Activated gamma-delta T cell treated with anti-CD3 and anti-CD28 coated beads, Interleukin-2, amount 50 U/mL, for 16 hours (primary cell): Measurements from ENCODE around the gene SMOC2.
"Not testable (repeated sequence)": the region's sequence is repeated elsewhere in the genome, so short reads cannot be mapped to it uniquely, and the experiment has no call there.

Experiments used
- DNase-seq: peaks from one replicate; pipeline ENCODE4 v3.0.0-alpha.2; 2020; ENCODE audit warnings: low read depth

The SMOC2 gene

DNA sequence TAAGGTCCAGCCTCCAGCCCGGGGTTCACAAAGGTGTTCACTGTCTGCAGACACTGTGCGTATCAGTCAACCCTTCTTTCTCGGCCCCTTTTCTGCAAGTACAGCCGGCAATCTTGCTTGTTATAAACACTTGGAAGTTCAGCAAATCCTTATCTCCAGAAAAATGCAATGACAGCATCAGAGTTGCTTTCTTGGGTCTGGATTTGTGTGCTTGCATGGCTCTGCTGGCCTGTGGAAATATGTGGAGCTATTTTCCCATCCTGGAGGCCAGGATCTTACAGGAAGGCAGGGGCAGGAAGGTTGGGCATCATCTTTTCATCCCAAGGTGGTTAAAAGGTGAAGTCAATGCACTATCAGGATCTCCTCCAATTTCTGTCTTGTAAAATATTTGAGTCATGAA lies 100.3 kb downstream of the SMOC2 start:
- no peak for DNase-seq

DNA sequence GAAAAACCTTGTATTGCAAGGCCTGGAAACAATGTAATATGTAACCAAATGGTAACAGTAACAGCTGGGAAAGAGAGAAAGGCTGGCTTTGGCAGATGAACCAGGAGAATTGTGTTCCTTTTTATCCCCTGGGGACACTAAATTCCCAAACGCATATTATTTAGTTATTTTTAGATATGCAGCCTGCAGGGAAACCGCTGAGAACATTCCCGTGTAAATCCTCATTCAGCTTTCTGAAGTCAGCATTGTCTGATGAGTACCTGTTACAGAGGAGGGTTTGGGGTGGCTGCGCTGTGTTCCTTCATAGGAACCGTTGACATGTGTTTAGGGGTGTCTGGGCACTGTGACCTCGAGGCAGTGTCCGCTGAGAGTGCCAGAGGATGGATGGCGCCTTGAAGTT lies 101.3 kb downstream of the SMOC2 start:
- no peak for DNase-seq

DNA sequence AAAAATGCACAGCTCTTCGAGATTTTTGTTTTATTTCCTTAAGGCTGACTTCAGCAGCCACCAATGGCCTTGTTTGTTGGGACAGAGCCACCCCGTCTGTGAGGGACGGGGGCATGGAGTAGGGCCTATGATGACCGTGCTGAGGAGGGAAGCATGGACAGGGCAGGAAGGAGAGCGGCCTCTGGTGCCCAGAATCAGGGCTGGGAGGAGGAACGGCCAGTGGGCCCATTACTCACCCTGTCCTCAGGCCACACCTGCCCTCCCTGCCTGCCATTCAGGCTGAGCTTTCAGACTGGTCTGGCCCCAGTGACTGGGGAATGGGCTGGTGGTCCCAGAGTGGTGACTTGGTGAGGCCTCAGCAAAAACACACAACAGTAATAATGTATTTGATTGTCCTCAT lies 104.4 kb downstream of the SMOC2 start:
- DNase-seq = no peak

DNA sequence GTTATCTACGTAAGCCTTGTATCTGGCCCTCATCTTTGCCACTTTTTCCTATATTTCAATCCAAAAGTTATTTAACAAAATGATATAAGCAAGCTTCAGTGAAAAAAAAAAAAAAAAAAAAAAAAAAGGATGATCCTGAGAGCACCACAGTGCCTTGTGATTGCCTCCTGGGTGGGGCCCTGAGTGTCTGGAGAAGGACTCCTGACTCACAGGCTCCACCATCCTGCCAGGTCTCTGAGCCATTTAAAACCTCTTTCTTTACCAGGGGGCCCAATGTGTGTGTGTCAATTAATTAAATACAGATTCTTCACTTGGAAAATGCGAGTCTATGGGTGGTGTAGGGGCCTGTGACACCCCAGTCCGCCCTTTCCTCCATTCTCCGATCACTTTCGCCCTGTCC lies 105.2 kb downstream of the SMOC2 start:
- no peak for DNase-seq

DNA sequence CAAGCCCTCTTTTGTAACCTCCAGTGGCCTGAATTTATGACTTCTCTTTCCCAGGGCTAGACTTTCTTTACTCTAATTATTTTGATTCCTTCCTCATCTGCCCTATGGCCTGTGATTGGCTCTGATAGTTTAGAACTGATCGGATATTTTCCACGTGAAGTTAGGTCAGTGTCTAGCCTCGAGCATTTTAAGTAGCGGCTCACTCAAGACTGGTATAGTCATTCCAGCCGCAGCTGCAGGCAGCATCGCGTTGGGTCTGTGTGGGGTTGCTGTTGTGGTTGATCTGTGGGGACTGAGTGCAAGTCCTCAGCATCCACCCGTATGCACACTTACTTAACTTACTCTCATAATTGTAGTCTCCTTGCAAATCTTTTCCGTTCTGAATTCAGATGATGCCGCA lies 105.7 kb downstream of the SMOC2 start:
- DNase-seq = no peak

DNA sequence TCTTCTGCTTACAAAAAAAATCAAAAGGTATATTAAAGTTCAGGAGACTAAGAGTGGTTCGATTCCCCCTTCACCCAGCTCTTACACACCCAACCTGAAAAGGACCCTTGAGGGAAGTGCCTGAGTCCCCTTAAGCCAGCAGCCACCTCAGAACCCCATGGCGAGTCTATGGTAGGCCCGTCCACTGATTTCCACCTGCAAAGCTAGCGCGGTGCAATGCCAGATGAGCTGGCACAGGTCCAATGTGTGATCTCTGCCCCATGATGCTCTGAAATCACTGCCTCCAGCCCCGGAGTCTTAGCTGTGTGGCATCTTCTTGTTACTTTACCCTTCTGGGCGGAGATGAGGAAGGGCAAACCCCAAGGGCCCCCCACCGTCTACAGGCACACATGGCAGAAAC lies 109.3 kb downstream of the SMOC2 start:
- no peak for DNase-seq

DNA sequence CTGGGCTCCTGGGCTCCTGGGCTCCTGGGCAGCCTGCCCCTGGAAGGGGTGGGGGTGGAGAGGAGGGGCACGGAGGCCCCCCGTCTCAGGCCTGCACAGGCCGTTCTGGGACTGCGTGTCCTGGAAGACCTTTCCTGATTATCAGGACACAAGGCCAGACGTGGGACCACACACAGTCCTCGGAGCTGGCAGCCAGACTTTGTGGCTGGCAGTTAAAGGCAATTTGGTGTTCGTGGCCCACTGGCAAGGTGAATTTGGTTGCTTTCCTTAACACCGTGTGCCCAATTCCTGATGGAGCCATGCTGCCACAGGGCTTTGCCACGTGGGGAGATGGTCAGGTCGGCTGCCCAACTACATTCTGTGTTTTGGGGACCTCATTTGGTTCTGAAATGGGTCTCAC lies 113.5 kb downstream of the SMOC2 start:
- no peak for DNase-seq

DNA sequence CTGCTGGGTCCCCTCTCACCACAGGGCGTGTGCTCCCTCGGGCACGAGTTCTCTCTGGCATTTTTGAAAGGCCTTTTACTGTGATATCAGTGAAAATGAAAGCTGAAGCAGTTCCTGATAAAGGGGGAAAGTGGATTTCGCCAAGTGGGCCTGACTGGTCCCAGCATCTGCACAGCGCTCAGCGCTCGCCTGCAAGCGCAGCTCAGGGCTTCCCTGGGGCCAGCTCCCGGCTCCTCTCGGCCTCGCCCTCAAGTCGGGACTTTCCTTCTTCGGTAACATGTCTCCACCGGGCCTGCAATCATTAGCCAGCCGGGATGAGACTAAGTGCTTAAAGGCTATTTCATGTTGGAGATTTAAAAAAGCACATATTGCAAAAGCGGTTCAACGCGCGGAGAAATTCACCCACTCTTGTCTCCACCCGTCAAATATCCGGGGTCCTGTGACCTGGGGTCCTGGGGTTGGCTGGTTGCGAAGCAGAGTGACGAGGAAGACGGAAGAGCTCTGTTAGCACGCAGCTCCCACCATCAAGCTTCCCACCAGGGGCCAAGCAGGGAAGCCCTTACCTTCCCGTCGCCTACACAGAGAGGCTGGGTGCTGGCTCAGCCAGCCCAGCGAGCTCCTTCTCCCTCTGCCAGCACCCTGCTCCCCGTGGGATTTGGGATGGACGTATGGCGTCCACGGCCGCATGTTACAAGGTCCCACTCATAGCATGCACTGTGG lies 114.1 kb downstream of the SMOC2 start:
- no peak for DNase-seq

DNA sequence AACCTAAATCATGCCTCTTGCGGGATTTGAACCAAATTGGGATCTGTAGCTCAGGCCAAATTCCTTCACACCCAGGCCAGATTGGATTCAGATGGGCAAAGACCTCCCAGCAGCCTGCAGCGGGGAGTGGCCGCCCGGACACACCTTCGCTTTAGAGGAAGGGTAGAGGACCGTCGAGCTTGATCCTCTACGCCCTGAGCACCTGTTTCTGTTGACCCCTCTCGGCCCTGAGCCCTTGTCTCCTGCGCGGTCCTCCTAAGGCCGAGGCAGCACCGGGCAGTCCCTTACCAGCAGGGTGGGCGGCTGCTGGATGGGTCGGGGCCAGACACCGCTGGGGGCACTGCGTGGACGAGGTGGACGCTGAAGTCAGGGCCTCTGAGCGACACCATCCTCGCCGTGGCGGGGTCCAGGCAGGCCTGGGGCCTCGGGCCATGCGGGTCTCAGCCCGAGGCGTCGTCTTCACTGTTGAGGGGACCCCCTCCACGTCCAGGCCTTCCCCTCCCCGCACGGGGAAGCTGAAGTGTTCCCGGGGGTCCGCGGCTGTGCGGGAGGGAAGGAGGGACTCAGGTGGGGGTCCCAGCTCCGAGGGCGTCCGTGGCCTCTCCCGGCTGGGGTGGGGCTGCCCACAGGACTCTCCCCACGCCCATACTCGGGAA lies 114.8 kb downstream of the SMOC2 start:
- DNase-seq = no peak

DNA sequence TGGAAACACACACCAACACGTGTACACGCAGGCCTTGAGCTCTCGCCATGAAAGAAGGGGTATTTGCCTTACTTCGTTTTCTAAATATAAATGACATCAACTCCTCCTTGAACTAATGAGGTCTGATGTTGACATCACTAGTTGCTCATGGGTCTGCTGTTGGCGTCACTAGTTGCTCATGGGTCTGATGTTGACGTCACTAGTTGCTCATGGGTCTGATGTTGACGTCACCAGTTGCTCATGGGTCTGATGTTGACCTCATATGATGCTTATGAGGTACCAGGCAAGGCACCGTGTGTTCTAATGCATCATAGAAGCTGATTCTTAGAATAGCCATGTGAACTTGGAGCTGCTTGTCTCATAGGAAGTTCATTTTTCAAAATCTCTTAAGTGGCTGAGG lies 116.5 kb downstream of the SMOC2 start:
- no peak for DNase-seq

DNA sequence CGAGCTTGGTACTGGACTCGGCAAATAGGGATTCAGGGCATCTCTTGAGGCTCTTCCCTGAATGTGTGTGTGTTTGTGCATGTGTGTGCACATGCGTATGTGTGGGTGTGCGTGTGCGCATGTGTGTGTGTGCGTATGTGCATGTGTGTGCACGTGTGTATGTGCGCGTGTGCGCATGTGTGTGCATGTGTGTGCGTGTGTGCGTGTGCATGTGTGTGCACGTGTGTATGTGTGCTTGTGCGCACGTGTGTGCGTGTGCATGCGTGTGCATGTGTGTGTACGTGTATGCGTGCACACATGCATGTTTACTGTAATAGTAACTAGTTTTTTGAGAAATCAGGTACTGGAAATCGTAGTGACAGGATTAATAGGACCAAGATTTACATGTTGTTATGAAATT lies 117.7 kb downstream of the SMOC2 start:
- no peak for DNase-seq

DNA sequence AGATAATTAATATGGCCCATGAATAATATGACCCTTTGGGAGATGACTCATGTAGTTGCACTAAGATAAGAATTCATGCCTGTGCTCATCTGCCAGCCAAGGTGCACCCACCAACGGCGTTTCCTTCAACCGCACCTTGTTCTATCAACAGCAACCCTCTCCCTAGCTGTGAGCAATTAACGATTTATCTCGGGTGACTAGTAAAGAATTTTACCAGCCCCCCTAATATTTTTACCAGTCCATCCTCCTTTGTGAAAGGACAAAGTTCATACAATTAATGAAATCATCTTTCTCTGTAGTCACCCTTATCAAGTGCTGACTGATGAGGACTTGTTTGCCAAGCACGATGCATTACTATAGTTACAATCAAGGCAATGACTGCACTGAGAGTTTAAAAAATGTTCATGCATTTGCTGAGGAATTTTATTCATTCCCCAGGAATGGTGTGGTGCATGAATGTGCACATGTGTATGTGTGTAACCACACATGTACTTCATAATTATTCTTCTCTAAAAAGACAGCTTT lies 118.7 kb downstream of the SMOC2 start:
- no peak for DNase-seq

DNA sequence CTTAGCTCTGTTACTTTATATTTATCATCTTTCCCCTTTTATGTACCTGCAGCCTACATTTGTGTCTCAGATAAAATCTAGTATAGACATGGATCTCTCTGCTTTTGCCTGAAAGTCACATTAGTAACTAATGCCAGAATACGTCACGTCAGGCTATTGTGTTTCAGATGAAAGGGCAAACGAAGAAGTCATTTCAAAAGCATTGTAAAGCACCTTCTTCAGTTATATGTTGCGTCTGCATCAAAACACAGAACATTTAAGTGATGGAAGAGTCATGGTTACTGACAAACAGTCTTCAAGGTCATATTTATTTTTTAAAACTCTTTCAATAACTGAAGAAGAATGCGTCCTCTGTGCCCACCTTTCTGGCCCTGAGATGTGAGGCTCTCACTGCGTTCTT lies 119.1 kb downstream of the SMOC2 start:
- DNase-seq = no peak

DNA sequence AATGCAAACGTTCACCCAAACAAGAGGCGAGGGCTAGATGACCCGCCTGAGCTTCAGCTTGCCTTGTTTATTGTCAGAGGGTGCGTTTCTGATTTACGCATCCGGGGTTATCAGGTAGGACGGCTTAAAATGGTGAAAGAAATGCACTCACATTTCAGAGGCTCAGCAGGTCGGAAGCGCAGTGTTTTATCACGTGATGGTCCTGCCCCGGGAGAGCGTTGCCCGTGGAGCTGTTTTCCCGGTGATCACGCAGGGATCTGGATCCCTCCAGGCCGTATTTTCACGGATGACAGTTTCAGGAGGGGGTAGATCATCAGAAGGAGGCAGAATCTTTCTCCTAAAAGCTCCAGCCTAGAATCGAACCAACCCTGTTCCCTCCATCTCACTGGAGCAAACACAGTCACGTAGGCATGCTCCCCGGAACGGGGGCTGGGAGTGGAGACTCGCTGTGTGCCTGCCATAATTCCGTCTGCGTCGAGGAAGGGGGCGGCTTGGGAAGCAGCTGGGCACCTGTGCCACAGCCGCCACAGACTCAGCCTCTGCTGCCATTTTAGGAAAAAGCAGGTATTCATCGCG lies 121.7 kb downstream of the SMOC2 start:
- no peak for DNase-seq

DNA sequence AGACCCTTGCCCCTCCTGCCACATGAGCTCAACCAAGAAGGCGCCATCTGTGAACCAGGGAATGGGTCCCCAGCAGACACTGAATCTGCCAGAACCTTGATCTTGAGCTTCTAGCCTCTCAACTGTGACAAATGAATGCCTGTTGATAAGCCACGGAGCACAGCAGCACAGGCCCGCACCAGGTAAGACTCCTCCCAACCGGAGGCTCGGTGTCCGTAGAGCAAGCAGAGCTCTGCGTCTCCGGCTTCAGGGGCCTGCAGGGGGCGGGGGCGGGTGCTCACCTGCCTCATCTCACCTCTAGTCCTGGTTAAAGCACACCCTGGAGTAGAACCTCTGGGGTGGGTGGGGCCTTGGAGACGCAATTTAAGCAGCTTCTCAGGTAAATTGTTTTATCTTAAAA lies 122.7 kb downstream of the SMOC2 start:
- DNase-seq = no peak

DNA sequence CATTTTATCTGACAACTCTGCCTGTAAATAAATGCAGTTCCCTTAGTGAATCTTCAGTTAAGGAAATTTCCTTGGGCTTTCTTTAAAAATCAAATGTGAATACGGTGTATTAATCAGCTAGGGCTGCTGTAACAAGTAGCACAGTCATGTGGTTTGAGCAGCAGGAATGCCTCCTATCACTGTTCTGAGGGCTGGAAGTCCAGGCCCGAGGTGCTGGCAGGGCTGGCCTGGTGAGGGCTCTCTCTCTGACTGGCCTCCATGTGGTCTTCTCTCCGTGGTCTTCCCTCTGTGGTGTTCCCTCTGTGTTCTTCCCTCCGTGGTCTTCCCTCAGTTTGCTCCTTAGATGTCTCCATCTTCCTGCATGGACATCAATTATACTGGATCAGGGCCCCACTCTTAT lies 124.1 kb downstream of the SMOC2 start:
- no peak for DNase-seq

DNA sequence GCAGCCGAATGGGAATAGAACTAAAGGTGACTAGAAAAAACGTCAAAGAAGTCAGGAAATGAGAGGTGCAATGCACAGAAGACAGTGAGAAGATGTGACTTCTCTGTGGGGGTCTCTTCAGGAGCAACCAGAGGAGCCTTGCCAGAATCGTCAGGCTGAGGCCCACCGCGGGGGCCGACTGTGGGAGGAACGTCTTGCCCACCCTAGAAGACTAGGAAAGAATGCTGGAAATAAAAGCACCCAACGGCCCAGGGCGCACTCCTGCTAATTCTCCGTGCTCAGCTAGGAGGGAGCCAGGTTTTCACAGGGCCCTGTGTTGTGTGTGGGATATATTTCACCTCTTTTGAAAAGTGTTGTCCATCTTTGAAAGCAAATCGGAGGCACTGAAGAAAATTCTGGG lies 129.2 kb downstream of the SMOC2 start:
- no peak for DNase-seq

DNA sequence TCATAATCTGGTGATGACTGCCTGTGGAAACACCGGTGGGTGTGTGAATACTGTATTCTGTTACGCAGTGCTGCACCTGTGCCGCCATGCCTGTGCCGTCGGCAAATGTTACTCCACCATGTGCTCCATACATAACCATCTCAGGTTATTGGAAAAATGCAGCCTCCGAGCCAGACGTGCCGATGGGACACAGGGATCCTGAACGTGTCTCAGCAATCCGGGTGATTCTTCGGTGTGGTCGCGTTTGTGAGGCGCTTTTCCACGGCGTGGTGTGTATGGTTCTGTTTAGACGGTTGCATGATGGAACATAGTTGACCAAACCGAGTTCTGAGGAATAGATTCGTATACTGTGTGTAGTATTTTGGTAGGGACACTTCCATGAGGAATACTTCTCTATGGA lies 130.3 kb downstream of the SMOC2 start:
- DNase-seq = no peak

DNA sequence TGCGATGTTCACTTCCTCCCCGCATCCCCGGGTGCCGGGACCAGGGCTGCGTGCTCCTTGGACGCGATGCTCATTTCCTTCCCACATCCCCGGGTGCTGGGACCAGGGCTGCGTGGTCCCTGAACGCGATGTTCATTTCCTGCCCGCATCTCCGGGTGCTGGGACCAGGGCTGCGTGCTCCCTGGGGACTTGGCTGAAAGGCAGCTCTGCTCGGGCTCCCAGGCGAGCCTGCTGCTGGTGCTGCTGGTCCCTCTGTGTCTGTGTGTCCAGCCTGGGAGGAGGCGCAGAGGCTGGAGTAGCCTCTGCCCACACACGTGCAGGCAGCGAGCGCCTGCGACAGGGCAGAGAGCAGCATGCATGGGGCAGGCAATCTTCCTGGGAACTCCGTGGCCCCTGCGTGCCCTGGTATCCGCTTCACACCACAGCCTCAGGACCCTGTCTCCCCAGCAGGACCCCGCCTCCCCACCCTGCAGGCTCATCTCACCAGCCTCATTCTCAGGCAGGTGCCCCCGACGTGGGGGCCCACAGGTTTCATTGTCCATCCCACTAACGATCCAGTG lies 132.4 kb downstream of the SMOC2 start:
- DNase-seq = not testable (repeated sequence)

DNA sequence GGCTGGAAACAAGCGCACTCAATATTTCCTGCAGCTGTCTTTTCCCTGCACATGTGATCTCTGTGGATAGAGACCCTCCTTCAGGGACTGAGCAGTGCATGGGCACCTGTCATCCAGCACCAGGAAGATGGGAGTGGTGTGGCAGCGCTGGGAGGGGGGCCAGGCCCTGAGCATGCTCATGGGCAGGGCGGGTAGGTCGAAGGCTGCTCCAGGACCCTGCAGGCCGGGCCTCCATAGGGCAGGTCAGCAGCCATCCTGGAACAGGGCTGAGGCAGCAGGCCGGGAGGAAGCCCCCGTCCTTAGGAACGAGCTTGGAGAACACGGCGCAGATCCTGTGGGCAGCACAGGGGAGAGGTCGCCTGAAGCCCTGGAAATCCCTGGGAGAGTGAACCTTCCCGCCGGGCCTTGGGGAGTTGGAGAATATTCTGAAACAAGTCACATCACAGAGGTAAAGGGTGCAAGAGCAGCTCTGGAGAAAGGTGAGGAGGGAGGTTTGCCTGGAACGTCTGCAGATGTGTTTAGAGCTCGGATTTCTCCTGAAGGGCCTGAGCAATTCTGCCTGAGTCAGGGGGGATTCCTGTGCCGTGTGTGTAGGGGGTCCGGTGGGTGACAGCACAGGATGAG lies 133.2 kb downstream of the SMOC2 start:
- DNase-seq = no peak

DNA sequence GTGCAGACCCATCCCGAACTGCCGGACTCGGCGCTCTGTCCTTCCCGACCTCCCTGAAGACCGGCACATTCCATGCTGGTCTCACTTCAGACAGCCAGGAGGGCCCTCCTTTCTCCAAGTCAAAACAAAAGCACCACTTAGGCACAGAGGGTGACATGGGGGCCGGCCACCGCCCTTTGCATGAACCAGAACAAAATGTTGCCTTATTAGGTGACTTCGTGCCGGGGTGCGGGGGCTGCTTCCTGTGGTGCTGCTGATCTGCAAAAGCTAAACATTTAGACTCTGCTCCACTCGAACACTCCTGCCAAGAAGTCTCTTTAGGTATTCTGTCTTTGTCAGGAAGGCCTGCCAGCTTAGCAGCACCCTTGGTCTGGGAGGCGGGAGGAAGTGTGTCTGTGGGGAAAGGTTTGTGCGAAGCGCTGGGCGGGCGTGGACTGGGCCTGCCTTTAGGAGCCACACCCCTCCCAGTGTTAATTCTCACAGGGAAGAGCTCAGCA lies 133.8 kb downstream of the SMOC2 start:
- DNase-seq = no peak

DNA sequence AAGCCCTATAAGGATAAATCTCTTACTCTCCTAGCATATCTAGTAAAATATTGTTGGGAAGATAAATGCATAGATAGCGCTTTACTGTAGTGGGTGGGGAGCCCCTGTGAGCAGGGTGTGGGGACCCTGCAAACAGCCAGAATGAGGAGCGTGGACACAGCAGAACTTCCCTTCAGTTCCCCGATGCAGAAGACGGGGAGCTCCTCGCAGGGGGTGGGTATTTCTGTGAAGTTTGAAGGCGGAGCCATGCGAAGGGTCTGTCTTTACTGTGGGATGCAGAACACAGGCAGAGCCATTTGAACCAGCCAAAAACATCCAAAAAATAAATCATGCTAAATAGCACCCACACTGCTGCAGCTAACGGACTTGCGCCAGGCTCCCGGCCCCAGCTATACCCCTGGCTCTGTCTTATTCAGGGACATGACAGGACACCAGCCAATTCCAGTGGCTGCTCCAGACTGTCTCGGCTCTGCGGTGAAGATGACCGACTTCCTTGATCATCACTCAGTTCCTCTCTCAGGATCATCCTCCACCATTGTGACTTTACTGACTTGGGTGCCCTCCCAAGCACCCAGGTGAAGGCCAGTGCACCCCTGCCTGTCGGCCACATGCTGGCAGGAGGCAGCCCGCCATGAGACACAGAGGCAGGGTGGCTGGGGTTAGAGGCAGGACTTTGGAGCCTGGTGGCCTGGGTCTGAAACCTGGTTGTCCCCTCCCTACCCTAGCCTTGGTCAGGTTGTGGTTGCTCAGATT lies 134.5 kb downstream of the SMOC2 start:
- DNase-seq = no peak
